RPMI7951 (cell line): ENCODE measurements around the gene MYBPC2. TPM values are rescaled to one million over a fixed set of nuclear protein-coding genes. Genes with fewer than 3 reads are reported as not detected.
"Not testable (repeated sequence)": the region's sequence is repeated elsewhere in the genome, so short reads cannot be mapped to it uniquely, and the experiment has no call there.

Source experiments
- DNase-seq: peaks from one replicate; pipeline ENCODE4 v3.0.0-alpha.2; 2012; ENCODE audit warnings: low read depth
- total RNA-seq: library from RNA; depleted of rRNA; stranded (reverse); fragments of >200 nt; shearing (Covaris generic); gene quantifications from 2 replicates; pipeline ENCODE4 v1.2.3, GENCODE V29; 2014; rRNA removed

MYBPC2 gene
- total RNA-seq, result 0.10 TPM in 1 of 2 replicates, not detected in the other

DNA sequence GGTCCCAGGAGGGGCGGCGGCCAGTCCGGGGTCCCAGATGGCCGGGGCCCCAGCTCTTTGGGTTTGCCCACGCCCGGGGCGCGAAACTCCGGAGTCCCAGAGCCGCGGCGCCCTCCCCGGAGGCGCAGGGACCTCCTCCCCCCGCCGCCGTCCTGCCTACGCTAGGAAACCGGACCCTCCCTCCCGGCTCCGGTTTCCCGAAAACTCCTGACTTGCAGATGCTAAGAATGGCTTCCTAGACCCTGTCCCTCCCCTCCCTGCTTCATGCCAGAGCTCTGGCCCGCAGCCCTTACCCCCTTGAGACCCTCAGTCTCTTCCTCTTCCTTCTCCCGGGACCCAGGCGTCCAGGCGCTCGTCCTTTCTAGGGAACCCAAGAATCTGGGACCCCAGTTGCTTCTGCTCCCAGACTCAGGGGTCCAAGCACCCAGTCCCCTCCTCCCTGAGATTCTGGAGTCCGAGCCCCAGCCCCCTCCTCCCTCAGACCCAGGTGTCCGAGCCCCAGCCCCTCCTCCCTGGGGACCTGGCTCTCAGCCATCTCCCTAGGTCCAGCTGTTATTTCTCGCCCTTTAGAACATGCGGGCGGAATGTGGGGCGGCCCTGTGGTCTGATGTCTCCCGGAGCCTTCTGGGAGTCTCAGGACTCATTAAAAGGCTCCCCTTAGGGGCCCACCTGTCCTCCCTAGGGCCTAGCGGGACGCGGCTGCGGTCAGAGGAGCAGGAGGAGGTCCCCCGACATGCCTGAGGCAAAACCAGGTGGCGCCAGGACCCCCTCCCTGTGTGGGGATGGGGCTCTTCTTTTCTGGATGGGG lies at the start of gene MYBPC2:
Gene MYBPC2, plus strand, starts transcription at position 672 of the 808 bp plus-strand sequence. Its CDS starts 62 bp downstream, at position 734.
- no peak for DNase-seq

DNA sequence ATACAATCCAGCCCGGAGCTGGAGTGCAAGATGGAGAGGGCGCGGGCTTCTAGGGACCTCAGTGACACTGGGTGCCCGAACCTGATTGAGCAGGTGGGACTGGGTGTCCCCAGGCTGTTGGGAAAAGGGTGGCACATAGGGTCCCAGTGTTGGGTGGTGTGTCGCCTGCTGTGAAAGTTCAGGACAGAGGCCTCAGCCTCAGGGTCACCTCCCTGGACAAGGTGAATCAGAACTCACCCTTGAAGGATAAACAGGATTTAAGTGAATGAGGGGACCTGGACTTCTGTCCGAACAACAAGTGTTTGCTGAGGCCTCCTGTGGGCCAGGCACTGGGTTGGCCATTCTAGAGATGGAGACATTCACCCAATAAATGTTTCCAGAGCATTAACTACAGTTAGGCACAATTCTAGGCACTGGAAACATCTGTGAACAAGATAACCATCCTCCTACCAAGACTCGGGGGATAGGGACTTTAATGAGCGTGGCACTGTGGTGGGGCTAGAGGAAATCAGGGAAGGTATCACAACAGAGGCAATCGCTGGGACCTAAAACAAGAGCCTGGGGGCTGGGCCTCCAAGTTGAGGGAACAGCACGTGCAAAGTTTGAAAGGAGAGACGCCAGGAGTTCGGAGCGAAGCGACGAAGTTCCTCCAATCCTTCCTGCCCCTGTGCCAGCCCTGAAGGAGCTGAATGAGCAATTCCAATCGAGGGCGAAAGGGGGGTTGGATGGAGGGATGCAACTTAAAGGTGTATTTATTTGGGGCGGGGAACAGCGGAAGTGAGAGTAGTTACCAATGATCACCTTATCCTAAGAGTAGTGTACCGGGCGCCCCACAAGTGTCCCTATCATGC lies 49.5 kb upstream of the MYBPC2 start:
- no peak for DNase-seq

DNA sequence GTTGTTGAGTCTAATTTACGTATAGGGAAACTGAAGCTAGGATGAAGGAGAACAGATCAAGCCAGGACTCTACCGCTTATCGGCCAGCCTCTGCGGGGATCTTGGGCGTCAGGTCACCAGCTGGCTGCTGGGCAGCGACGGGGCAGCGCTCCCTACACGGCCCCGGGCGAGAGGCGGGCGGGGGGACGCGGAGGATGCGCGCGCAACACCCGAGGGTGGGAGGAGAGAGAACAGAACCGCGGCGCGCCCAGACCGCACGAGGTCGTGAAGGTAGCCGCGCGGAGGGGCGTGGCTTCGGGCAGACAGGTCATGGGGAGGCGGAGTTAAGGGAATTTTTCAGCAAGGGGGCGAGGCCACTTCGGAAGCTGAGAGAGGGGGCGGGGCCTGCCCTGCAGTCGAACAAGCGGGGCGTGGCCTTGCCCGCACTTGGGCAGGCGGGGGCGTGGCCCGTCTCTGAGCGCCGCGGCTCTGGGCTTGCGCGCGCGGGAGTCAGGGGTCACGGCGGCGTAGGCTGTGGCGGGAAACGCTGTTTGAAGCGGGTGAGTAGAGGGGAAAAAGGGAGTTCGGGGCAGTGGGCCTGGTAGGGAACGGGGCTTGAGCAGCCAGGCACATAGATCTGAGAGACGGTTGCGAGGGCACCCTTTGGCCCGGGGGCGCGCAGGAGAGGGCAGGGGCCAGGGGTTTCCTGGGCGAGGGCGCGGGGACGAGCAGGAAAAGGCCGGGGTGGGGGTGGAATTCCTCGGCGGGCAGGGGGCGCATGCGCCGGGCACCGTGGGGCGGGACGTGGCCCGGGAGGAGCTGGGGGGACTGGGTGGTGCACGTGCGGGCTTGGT lies 48.6 kb upstream of the MYBPC2 start, which contains the start of gene POLD1:
Gene POLD1, plus strand, starts transcription at position 496 of the 833 bp plus-strand sequence. CDS start 14,505 bp downstream, outside the sequence.
- peak; percentile 94 for DNase-seq

DNA sequence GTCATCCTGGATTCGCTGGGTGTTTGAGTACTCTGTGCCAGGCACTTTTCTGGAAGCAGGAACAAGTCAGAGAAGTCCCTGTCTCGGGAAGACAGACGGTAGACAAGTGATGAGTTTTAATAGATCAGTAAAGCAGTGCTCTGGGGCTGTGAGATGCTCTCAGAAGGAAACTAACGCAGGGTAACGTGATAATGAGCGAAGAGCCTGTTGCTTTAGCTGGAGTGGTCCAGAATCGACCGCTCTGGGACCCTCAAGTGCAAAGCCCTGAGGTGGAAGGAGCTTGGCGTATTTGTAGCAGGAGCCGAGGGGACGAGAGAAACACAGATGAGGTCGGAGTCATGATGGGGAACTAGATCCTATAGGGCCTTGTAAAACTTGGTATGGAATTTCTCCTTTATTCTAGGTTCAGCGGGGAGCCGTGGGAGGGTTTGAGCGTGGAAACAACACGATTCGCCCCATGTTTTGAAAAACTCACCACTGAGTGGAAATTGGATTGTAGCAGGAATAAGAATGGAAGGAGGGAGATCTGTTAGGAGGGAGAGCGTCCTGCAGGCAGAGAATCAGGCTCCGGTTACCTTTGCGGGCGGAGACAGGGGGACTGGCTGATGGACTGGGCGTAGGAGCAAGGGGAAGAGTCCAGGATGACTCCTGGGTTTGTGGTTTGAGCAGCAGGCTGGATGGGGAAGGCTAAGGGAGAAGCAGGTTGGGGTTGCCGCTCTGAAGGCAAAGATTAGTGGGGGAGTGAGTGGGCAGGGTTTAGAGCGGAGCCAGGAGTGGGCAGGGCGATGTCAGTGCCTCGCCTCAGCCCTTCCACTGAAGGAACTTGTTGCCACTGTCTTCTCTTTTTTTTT lies 47.8 kb upstream of the MYBPC2 start:
- peak; percentile 56 for DNase-seq

DNA sequence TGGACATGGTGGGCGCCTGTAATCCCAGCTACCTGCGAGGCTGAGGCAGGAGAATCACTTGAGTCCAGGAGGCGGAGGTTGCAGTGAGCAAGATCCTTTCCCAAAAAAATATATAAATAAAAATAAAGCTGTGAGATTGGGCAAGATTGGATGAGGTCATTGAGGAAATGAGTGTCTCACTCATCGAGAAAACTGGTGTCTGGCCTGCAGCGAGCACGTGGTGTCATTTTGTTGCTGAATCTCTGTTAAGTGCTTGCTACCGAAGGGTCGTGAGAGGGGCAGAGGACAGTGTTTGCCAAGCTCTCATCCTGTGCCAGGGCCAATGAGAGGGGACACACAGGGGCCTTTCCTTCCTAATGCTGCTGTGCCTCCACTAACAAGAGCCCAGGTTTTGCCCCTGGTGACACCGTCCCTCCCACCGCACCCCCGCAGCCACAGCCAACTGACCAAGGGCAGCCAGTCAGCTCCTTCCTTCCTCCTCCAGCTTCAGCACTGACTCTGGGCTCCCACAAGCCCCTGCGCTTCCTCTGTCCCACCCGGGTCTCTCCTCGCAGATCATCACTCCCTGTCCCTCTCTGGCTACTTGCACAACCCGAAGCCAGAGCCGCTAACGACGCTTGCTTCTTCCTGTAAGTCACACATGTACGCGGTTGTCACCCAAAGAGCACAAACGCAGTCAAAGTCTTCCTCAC lies 45.4 kb upstream of the MYBPC2 start:
- no peak for DNase-seq

DNA sequence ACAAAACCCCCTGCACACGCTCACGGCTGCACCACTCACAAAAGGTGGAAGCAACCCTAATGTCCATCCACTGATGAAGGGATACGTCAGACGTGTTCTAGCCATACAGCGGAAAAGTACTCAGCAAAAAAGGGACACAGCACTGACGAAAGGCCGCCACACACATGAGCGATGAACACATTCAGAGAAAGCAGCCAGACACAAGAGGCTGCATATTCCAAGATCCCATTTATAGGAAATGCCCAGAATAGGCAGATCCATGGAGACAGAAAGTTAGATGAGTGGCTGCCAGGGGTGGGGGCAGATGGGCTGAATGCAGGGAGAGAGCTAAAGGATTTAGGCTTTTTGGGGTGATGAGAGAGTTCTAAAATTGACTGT lies 44.8 kb upstream of the MYBPC2 start:
- DNase-seq, result no peak

DNA sequence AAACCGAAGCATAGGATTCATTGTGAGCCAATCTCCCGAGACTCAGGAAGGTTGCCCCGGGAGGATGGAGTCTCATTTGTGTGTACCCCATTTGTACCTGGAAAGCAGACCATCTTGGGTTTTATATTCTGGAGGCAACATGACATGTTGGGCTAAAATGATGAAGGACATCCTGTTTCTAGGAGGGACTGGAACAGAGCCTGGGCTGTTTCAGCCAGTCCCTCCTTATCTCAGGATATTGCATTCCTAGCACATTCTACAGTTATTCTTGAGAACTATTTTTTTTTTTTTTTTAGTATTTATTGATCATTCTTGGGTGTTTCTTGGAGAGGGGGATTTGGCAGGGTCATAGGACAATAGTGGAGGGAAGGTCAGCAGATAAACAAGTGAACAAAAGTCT lies 42.4 kb upstream of the MYBPC2 start:
- DNase-seq, result not testable (repeated sequence)

DNA sequence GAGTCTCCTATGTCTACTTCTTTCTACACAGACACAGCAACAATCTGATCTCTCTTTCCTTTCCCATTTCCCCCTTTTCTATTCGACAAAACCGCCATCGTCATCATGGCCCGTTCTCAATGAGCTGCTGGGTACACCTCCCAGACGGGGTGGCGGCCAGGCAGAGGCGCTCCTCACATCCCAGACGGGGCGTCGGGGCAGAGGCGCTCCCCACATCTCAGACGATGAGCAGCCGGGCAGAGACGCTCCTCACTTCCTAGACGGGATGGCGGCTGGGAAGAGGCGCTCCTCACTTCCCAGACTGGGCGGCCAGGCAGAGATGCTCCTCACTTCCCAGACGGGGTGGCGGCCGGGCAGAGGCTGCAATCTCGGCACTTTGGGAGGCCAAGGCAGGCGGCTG lies 41.7 kb upstream of the MYBPC2 start:
- not testable (repeated sequence) for DNase-seq

DNA sequence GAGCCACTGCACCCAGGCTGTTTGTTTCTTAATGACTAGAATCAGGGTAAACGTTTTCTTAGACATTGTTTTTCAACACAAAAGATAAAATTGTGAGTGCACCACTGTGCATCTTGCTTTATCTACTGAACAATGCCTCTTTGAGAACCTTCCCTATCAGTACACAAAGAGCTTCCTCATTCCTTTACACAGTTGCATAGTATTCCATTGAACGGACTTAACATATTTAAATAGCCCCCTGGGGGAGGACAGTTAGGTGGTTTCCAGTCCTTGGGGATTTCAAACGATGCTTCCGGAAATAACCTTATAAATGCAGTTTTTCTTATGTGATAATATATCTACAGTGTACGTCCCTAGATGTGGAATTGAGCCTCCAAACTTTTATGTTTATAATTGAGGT lies 39.9 kb upstream of the MYBPC2 start:
- no peak for DNase-seq

DNA sequence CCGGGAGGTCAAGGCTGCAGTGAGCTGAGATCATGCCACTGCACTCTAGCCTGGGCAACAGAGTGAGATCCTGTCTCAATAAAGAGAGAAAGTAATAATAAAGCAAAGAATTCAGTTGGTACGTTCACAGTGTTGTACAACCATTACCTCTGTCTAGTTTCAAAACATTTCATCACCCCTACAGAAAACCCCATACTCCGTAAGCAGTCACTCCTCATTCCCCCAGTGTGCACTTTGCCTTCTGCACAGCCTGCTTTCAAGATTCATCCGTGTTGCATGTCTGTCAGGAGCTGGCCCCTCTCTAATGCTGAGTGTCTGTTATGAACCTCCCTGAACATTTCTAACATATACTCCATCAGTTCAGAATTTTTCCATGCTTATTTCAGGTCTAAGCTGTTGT lies 39.1 kb upstream of the MYBPC2 start:
- no peak for DNase-seq

DNA sequence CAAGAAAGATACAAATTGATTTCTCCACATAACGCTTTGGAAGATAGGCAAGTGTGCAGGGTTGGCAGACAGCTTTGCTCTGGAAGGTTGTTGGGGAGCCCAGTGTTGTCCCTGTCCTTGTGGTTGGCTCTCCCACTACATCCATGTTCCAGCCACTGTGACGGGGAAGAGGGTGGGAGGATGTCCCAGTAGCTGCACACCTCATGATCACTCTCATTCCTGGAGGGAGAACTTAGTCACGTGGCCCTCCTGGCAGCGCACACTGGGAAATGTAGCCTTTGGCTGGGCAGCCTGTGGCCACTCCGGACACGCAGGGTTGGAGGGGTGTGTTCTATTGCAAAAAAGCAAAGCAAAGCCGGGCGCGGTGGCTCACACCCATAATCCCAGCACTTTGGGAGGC lies 38.7 kb upstream of the MYBPC2 start:
- DNase-seq, result no peak

DNA sequence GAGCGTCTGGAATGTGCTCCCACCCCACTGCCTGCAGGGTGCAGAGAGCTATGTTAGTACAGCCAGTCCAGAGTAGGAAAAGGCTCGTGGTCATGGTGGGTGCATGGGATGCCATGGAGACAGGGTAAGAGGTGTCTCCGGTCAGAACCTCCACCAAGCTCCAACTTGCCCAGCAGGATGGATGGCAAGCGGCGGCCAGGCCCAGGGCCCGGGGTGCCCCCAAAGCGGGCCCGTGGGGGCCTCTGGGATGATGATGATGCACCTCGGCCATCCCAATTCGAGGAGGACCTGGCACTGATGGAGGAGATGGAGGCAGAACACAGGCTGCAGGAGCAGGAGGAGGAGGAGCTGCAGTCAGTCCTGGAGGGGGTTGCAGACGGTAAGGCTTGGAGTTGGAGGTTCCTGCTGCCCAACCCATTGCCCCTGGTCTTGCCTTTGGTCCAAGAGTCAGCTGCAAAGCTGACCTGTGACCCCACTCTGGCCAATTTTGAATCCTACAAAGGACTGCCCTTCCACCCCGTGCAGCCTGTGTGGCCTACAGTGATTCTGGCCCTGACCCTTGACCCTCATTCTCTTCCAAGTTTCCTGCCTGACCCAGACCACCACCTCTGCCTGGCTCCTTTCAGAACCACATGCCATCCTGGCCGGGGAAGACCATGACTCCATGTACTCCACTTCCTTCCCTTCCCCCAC lies 33.9 kb upstream of the MYBPC2 start:
- DNase-seq, result no peak

DNA sequence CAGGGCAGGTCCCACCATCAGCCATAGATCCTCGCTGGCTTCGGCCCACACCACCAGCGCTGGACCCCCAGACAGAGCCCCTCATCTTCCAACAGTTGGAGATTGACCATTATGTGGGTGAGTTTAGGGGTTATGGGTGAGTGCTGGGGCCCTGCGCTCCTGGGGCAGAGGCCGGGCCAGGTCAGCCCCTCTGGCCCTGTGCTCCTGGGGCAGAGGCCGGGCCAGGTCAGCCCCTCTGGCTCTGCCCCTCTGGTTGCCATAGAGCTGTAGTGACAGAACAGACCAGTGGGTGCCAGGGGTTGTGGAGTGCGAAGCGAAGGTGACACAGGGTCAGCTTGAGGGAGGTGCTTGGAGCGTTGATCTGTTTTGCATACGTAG lies 33.3 kb upstream of the MYBPC2 start:
- DNase-seq, result no peak

DNA sequence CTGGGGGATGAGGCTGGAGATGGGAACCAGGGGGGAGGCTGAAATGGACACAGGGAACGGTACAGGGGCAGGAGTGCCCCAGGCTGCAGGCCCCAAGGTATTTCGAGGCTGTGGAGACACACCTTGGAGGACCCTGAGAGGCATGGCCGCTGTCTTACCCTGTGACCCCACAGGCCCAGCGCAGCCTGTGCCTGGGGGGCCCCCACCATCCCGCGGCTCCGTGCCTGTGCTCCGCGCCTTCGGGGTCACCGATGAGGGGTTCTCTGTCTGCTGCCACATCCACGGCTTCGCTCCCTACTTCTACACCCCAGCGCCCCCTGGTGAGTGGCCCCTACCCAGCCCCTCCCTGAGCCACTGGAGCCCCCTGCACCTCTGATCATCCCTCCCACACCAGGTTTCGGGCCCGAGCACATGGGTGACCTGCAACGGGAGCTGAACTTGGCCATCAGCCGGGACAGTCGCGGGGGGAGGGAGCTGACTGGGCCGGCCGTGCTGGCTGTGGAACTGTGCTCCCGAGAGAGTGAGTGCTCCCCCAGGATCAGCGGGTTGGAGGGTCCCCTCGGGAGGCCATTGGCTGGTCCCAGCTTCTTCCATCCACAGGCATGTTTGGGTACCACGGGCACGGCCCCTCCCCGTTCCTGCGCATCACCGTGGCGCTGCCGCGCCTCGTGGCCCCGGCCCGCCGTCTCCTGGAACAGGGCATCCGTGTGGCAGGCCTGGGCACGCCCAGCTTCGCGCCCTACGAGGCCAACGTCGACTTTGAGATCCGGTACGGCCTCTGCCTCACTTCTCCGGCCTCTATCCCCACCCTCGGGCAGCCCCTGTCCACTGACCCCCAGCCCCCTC lies 30.9 kb upstream of the MYBPC2 start:
- DNase-seq, result no peak

DNA sequence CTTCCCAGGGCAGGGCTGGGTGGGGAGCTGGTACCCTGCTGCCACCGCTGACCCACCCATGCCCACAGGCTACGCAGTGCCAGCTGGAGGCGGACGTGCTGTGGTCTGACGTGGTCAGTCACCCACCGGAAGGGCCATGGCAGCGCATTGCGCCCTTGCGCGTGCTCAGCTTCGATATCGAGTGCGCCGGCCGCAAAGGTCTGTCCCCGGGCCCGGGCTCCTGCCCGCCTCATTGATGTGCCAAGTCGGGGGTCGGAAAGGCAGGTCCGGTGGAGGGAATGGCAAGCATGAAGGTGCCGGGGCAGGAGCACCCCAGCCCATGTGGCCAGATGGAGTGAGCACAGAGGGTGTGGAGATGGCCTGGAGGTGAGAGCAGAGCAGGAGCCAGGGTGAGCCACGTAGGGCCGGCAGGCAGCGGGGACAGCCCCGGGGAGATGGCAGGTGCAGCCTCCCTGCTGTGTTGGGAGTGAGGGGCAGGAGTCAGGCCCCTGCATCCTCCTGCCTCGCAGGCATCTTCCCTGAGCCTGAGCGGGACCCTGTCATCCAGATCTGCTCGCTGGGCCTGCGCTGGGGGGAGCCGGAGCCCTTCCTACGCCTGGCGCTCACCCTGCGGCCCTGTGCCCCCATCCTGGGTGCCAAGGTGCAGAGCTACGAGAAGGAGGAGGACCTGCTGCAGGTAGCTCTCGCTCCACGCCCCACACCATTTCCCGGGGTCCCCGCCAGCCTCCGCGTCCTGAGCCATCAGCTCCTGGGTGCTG lies 30.0 kb upstream of the MYBPC2 start:
- no peak for DNase-seq

DNA sequence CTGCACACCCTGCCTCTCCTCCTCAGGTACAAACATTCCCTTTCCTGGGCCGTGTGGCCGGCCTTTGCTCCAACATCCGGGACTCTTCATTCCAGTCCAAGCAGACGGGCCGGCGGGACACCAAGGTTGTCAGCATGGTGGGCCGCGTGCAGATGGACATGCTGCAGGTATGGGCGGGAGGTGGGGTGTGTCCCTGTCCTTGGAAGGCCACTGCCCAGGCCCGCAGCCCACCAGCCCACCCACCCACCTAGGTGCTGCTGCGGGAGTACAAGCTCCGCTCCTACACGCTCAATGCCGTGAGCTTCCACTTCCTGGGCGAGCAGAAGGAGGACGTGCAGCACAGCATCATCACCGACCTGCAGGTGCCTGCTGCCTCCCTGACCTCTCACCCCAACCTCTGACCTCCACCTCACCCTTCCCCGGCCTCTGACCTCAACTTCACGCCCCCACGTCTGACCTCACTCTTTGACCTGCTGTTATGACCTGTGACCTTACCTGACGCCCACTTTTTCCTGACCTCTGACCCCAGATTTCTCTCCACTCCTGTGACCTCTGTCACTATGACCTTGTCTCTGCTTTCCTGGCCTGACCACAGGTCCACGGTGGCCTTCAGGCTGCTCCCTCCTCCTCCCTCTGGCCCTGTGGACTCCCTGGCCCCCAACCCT lies 26.4 kb upstream of the MYBPC2 start:
- no peak for DNase-seq

DNA sequence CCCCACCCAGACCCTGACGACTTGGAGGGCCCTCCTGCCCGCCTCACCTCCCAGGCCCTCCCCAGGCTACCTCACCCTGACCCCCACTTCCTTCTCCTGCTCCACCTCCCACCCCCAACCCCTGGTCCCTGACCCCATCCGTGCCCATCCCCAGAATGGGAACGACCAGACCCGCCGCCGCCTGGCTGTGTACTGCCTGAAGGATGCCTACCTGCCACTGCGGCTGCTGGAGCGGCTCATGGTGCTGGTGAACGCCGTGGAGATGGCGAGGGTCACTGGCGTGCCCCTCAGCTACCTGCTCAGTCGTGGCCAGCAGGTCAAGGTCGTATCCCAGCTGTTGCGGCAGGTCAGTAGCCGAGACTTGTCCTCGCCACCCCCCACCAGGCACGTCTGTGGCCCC lies 25.9 kb upstream of the MYBPC2 start:
- no peak for DNase-seq
